Measurements from ENCODE around the gene GCK.

The GCK gene

DNA sequence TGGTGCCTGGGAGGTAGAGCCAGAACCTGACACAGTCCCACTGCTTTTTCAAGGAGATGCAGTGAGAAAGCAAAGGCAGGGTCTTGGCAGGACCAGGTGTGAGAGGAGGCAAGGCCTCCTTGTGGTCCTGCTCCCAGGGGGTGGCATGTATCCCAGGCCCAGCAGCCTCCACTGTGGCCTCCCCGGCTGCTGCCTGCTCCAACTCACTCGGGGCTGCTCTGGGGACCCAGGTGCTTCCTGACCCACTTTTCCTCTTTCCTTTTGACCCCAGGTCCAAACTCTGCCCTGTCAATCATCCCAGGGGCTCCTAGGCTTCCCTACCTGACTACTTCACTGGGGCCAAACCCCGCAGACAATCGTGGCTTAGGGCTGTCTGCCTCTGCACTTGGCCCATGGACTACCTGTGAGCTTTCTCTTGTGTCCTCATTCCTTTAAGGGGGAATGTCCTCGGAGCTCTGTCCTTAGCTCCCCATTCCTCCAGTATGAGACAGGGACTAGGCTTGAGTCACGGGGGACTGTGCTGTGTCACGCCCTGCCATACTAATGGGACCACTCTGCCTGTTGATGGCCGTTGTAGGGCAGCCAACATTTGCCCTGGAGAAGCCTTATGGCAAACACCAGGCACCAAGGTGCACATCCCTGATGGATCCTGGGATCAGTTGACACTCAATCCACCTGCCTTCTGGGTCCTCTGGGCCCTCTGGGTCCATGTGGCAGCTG is 86.2 kb downstream of the GCK start:
- no peak for DNase-seq

DNA sequence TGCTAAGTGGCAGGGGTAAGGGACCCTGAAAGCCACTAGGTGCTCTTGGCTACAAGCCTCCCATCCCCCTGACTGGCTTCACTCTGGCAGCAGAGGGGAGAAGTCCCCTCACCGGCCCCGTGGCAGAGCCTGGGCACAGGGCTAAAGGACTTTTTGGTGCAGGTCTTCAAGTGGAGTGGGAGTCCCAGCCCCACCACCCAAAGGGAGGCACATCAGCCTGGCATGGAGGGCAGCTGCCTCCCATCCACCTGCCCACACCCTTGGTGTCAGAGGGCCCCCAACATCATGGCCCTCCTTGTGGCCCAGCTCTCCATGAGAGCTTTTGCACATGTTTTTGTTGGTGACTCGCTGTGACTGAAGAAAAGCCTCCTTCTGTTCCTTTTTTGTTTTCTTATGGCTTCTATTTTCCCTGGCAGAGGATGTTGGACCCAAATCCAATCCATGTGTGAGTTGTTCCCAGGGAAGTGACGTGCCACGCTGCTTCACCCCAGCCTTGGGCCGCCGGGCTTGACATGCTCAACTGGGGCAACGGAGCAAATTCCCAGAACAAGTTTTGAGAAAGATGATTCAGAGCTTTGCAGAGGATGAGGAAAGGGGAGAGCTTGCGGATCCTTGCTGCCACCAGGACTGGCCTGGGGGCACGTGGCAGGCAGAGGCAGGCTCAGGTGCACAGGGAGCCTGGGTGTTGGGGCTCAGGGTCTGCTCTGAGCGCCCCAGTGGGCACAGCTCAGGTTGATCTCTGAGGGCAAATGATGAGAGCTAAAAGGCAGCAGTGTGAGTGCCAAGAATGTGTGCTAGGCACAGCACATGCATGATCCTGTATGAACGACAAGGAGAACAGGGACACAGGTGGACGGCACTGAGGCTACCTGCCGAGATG is 87.0 kb downstream of the GCK start:
- DNase-seq: no peak

GRCh38 chr7:44101303-44101965 is 87.8 kb downstream of the GCK start:
- no peak for DNase-seq

DNA sequence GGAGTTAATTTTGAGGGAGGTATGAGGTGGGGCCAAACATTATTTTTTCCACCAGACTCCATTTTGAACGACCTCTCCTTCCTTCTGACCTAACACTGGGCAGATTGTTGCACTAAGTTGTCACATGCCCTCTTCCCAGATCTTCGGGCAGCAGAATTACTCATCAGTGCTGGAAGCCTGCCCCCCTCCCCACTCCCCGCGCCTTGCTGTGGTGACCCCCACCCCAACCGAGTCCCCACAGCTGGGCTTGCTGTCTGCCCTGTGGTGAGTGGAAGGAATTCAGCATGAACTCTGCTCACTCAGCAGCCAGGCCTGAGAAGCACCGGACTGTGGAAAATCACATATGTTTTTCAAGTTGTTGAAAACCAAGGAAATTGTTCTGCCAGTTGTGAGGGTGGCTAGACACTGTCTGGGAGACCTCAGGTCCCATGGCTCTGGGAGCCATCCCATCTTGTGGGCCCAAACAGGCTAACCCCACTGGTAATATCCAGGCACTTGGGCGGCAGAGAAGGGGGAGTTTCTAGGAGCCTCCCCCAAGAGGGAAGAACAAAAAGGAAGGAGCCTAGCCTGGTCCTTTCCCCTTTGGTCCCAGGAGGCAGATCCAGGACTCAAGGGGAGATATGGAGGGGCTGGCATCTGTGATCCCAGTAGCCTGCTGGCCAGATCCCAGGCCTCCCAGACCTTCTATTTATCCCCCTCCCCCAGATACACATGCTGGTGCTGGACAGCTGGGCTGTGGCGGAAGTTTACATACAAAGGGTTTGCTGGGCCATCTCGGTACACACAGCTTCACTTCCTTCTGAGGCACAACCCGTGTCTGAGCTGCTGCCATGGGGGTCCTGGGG is 88.6 kb downstream of the GCK start:
- no peak for DNase-seq

DNA sequence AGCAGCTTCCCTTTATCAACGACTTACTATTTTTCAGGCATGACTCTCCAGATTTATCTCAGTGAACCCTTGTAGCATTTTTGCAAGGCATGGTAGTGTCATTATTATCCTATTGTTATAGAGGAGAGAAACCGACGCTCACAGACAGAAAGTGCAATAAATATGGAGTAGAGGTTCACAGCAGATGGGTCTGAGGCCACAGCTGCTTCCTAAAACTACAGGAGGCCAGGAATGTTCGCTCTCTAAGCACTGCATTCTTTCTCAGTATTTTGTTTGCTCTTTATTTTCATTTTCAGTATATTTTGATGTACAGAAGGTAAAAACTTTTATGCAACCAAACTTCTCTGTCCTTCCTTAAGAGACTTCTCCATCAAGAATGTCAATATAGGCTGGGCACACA is 89.6 kb downstream of the GCK start:
- DNase-seq: no peak

- no peak for DNase-seq
Observed at GRCh38 chr7:44098092-44099068, 90.9 kb downstream of the GCK start.

- no peak for DNase-seq
Observed at GRCh38 chr7:44097064-44097932, 91.9 kb downstream of the GCK start.

DNA sequence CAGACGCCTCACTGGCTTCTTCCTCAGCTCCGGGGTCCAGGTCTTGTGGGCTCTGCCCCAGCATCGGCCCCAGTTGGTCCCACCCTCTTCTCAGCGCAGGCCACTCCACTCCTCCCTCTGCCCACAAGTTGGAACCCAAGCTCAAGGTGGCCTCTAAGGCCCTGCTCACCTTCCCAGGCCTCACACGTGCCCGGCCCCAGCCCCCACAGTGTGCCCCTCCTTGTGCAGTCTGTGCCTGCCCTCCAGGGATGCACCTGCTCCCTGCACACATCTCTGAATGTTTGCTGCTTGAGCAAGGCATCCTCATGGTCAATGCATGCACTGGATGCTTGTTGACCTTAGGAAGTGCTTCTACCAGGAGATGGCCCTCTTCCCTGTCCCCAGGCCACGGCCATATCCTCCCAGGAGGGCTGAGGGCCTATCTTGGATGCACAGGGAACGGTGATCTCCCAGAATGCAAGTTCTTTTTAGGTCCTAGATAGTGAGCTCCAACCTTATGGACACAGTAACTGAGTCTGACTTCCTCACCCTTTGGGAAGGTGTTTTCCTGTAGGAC is 92.8 kb downstream of the GCK start:
- no peak for DNase-seq

- DNase-seq: no peak
Observed at GRCh38 chr7:44095781-44096180, 93.5 kb downstream of the GCK start.

- no peak for DNase-seq
Observed at GRCh38 chr7:44094883-44095592, 94.2 kb downstream of the GCK start.

DNA sequence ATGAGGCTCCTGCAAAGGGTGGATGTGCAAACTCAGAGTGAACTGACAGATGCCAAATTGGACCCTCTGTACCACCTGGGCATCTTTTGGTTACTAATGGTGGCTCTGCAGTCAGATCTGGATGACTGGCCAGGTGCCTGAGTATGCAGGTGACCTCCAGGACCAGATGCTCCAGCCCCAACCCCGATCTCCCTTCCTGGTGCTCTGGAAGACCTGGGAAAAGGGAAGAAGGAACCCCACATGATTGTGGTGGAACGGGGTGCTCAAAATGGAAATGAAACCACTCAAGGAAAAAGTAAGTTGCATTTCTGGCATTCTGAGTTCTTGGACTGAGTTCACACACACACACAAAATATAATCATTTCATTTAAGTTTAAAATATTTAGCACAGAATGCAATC is 94.9 kb downstream of the GCK start:
- no peak for DNase-seq
